ENCODE results near the gene THSD4.

Gene THSD4

GRCh38 chr15:71646767-71647486 is 531.7 kb downstream of the THSD4 start:
- no peak for TF ChIP-seq CTCF (conservative IDR thresholded peaks at IDR 0.05)

GRCh38 chr15:71647487-71647808 is 532.2 kb downstream of the THSD4 start:
- no peak overlapping the region for H3K27ac ChIP-seq
- no peak for TF ChIP-seq CTCF (conservative IDR thresholded peaks at IDR 0.05)

More at GRCh38 chr15:71646767-71647486, 531.7 kb downstream of the THSD4 start:
- H3K27ac ChIP-seq, result no peak overlapping the region

GRCh38 chr15:71648095-71648494 is 532.8 kb downstream of the THSD4 start:
- H3K27ac ChIP-seq, result no peak overlapping the region
- no peak for TF ChIP-seq CTCF (conservative IDR thresholded peaks at IDR 0.05)

- no peak for TF ChIP-seq CTCF (conservative IDR thresholded peaks at IDR 0.05)
- H3K27ac ChIP-seq, result no peak overlapping the region
Measured at GRCh38 chr15:71649894-71650293, 534.6 kb downstream of the THSD4 start.

GRCh38 chr15:71650603-71651002 is 535.3 kb downstream of the THSD4 start:
- no peak overlapping the region for H3K27ac ChIP-seq
- no peak for TF ChIP-seq CTCF (conservative IDR thresholded peaks at IDR 0.05)

GRCh38 chr15:71651750-71652186 is 536.5 kb downstream of the THSD4 start:
- peak; percentile 92 for TF ChIP-seq CTCF (conservative IDR thresholded peaks at IDR 0.05)
- H3K27ac ChIP-seq, result no peak overlapping the region

GRCh38 chr15:71654042-71654719 is 538.9 kb downstream of the THSD4 start:
- H3K27ac ChIP-seq, result peak overlapping the region; percentile 42
- no peak for TF ChIP-seq CTCF (conservative IDR thresholded peaks at IDR 0.05)

All from VCaP (cell line).